GM18909 (cell line): ENCODE results near the gene ZNF618.

Experiments
- ATAC-seq: cut with Tn5 transposase; IDR thresholded peaks from one replicate; pipeline ENCODE4 v1.9.1; 2021; ENCODE audit warnings: mild to moderate bottlenecking; ENCODE audit not compliant: unreplicated experiment, poor library complexity

Gene ZNF618, protein sequence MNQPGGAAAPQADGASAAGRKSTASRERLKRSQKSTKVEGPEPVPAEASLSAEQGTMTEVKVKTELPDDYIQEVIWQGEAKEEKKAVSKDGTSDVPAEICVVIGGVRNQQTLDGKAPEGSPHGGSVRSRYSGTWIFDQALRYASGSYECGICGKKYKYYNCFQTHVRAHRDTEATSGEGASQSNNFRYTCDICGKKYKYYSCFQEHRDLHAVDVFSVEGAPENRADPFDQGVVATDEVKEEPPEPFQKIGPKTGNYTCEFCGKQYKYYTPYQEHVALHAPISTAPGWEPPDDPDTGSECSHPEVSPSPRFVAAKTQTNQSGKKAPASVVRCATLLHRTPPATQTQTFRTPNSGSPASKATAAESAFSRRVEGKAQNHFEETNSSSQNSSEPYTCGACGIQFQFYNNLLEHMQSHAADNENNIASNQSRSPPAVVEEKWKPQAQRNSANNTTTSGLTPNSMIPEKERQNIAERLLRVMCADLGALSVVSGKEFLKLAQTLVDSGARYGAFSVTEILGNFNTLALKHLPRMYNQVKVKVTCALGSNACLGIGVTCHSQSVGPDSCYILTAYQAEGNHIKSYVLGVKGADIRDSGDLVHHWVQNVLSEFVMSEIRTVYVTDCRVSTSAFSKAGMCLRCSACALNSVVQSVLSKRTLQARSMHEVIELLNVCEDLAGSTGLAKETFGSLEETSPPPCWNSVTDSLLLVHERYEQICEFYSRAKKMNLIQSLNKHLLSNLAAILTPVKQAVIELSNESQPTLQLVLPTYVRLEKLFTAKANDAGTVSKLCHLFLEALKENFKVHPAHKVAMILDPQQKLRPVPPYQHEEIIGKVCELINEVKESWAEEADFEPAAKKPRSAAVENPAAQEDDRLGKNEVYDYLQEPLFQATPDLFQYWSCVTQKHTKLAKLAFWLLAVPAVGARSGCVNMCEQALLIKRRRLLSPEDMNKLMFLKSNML

GRCh38 chr9:113876151-113876992, at the start of gene ZNF618:
Gene ZNF618 (plus strand): TSS chr9:113876309. CDS start chr9:113876381, 72 bp downstream.
- ATAC-seq, result peak; percentile 66

DNA sequence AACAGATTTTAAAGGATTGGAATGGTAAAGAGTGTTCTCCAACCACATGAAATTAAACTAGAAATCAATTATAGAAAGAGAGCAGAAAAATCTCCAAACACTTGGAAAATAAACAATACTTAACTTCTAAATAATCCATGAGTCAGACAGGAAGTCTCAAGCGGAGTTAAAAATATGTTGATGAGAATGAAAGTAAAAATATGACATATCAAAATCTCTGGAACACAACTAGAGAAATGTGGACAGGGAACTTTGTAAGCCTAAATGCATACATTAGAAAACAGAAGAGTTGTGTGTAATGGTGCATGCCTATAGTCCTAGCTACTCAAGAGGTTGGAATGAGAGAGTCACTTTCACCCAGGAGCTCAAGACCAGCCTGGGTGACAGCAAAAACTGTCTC, 47.9 kb upstream of the ZNF618 start:
- ATAC-seq, result no peak

GRCh38 chr9:113837334-113837733, 38.8 kb upstream of the ZNF618 start:
- ATAC-seq, result no peak

DNA sequence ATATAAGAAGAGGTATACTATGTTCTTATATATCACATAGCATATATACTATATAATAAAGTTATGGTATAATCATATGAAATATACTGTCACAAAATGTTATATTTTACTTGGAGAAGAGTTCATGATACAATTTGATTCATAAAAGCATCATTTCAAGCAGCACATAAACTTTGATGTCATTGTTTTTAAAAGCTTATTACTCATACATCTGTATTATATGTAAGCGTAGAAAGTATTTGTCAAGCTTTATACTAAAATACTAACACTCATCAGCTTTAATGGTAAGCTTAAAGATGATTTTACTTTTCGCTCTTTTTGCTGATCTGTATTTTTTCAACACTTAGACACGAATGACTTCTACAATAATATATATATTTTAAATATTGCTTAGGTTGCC, 34.0 kb upstream of the ZNF618 start:
- ATAC-seq, result no peak

DNA sequence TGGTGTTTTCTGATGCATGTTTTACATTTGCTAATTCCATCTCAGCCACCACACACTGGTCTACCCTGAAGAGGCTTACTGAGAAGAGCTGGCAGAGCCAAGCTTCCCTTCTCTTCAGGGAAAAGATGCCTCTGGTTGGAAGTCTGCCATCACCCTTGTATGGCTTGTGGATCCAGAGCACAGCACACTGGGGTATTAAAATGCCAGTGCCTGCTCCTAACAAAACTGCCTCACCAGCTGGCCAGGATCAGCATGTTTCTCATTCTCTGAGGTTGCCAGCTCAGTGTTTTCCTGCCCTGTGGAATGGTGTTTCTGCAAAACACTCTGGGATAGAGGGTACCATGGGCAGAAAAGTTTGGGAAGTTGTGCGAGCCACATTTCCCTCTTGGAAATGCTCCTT, 31.6 kb upstream of the ZNF618 start:
- no peak for ATAC-seq

DNA sequence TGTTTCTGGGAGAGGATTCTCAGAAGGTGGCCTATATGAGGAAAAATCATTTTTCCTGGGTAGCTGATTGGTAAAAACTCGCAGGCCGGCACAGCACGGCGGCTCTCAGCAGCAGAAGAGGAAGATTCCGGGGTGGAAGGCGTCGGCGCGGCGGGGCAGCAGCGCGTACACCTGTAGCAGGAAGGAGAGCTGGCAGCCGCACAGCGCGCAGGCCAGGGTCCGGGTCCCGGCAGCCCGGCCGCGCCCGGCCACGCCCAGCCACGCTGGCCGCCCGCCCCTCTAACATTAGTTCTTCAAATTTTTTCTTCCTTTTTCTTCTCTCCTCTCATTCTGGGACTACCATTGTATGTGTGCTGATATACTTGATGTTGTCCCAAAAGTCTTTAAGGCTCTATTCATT, 24.8 kb upstream of the ZNF618 start:
- no peak for ATAC-seq

DNA sequence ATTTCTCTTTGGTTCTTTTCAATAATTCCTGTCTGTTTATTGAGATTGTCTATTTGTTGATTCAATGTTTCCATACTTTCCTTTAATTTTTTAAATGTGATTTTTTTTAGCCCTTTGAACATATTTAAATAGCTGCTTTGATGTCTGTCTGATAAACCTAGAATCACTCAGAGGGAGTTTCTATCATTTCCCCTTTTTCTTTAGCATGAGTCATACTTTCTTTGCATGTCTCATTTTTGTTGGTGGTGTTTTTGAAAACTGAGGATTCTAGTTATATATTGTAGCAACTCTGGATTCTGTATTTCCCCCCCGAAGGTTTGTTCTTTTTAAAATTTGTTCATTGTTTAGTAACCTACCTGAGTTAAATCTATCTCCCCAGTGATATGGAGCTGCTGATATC, 24.2 kb upstream of the ZNF618 start:
- ATAC-seq, result no peak

DNA sequence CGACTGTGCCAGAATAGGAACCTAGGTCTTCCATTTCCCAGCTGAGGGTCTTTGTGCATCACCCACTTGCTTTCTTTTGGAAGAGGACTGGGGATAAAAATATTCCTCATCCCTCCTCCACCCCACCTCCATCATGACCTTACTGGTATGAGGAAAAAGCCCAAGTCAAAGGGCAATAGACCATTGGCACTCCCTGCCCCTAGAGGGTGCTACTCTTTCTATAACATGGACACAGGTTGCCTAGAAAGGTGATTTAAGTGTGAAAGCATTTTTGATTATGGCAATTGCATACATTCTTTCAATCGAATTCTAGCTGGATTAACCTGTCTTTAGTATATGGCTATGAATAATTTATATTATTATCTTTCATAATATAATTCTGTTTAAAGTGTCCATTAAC, 22.8 kb upstream of the ZNF618 start:
- ATAC-seq, result no peak

GRCh38 chr9:113854310-113854709, 21.8 kb upstream of the ZNF618 start:
- no peak for ATAC-seq

GRCh38 chr9:113857875-113858274, 18.2 kb upstream of the ZNF618 start:
- ATAC-seq, result peak; percentile 61

DNA sequence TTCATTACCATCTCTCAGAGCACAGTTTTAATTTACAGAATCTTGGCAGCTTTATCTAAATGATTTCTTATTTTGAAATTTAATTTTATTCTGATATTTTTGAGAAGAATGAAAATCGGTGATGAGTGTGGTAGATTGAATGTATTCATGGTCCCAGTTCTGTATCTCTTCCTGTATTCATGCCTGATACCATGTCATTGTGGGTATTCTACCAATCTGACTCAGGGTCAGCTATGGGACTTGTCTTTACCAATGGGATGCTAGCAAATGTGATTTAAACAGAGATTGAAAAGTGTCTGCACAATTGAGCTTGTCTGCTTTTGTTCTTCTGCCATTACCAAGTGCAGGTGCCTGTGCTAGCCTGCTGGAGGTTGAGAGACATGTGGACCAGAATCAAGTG, 17.8 kb upstream of the ZNF618 start:
- no peak for ATAC-seq

DNA sequence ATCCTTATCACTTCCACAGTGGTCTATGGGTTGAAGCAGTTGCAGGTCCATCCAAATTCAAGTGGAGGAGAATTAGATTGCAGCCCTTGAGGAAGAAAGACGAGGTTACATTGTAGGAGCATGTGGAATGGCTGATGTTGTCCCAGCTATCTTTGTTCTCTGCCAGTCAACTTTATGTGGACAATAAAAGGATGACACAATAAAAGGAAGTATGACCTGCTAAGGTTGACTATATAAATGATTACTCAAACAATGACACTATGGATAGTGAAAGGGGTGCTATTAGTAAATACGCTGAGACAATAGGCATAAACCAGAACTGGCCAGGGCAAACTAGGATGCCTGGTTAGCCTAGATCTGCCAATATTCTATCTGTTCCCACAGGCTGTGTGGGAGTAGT, 12.8 kb upstream of the ZNF618 start:
- ATAC-seq, result no peak

- no peak for ATAC-seq
Measured at GRCh38 chr9:113868501-113868900, 7.6 kb upstream of the ZNF618 start.

GRCh38 chr9:113872485-113873143, 3.5 kb upstream of the ZNF618 start:
- ATAC-seq, result no peak

DNA sequence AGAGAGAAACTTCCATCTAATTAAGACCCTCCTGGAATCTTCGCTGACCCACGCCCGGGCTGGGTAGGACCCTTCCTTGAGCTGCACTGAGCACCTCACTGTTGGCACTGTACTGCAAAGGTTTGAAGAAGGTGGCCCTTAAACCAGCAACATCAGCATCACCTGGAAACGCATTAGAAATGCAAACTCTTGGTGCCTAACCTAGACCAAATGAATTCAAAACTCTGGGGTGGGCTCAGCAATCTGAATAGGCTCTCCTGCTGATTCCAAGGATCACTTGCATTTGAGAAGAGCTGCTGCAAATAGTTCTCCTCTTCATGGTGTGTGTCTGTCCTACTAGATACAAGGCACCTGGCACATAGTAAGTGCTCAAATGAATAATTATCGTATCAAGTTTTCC, 2.7 kb upstream of the ZNF618 start:
- no peak for ATAC-seq

DNA sequence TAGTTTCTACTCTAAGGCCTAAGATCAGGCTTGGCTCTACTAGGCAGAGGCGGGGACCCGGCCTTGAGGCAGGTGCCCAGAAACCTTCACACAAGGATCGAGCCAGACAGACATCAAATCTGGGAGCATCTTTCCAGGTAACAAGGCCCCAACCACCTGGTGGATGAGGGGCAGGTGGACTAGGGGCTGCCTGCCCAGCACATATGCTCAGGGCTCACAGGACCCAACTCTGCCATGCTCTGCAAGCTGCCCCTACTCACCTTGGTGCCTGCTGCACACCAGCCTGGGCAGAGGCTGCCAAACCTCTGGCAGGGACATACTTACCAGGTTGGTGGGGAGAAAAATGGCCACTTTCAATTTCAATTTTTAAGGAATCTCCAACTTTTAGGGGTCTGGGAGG, 2.2 kb upstream of the ZNF618 start:
- no peak for ATAC-seq

DNA sequence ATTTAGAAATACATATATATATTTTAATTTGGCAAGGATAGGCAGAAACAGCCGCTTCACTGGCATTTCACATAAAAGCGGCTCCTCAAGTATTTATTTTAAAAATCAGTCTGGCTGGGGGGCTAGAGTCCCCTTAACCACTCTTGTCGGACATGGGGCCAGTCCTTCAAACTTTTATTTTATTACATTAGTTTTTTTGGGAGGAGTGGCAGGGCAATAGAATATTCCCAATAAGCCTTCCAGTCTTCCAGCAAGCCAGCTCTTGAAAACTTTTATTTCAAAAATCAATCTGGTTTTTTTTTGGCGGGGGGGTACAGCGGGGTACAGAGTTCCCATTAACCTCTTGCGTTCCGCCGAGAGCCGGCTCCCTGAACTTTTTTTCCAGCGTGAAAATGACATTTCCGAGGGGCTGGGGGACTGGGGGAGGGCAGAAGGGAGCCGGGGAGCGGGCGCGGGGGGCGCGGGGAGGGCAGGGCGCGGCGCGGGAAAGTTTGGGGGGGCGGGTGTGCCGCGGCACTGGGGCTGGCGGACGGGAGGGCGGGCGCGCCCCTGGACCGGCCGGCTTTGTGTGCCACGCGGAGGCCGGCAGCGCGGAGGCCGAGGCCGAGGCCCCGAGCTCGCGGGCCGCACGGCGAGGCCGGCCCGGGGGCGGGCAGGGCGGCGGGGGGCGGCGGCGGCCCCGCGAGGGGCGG, 504 bp upstream of the ZNF618 start:
- ATAC-seq, result peak; percentile 20

GRCh38 chr9:113876993-113877368, 872 bp downstream of the ZNF618 start:
- no peak for ATAC-seq

DNA sequence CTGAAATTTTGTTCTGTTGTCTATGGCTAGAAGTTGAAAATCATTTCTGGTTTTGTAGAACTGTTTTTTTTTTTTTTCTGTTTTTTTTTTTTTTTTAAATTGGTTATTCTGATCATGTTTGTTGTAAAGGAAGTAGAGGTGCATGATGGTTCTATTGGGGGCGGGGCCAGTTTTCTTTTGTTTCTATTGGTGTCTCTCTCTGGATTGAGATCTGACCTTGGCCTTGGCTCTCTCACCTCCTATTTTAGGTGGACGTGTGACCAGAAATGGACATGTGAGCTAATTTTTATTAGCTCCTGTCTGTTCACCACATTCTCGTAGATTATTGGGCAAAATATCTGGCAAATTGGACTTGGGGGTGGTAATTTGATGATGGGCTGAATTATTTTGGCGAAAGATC, 3.2 kb downstream of the ZNF618 start:
- ATAC-seq, result no peak
